Glutamatergic neuron (in vitro differentiated cells): Measurements from ENCODE around the gene RPRD1A. TPM values are rescaled to one million over a fixed set of nuclear protein-coding genes. Genes with fewer than 3 reads are reported as not detected.

Experiments
- DNase-seq: peaks from one replicate; pipeline ENCODE4 v3.0.0; 2022
- H3K27ac Mint-ChIP-seq: one replicate; pipeline ENCODE4 v1.8.0; 2020; ENCODE audit warnings: mild to moderate bottlenecking, mixed read lengths, inconsistent platforms; ENCODE audit not compliant: unreplicated experiment
- H3K27me3 Mint-ChIP-seq: one replicate; pipeline ENCODE4 v1.8.0; 2020; ENCODE audit warnings: mild to moderate bottlenecking, moderate library complexity, mixed read lengths, inconsistent platforms; ENCODE audit not compliant: unreplicated experiment
- H3K36me3 Mint-ChIP-seq: one replicate; pipeline ENCODE4 v1.8.0; 2020; ENCODE audit warnings: mild to moderate bottlenecking, mixed read lengths, inconsistent platforms; ENCODE audit not compliant: unreplicated experiment
- H3K4me1 Mint-ChIP-seq: one replicate; pipeline ENCODE4 v1.8.0; 2020; ENCODE audit warnings: mild to moderate bottlenecking, low read depth, mixed read lengths, inconsistent platforms; ENCODE audit not compliant: unreplicated experiment
- H3K4me3 Mint-ChIP-seq: one replicate; pipeline ENCODE4 v1.8.0; 2020; ENCODE audit warnings: mild to moderate bottlenecking, mixed read lengths, inconsistent platforms; ENCODE audit not compliant: unreplicated experiment
- H3K9me3 Mint-ChIP-seq: one replicate; pipeline ENCODE4 v1.8.0; 2020; ENCODE audit warnings: mild to moderate bottlenecking, moderate library complexity, mixed read lengths, inconsistent platforms; ENCODE audit not compliant: unreplicated experiment
- CTCF ChIP-seq: fragments of 200-600 bp; sonication (generic); IDR thresholded peaks from one replicate; pipeline ENCODE4 v1.5.0; 2021; ENCODE audit not compliant: partially characterized antibody, unreplicated experiment
- total RNA-seq: library from RNA; stranded (reverse); fragmentation: NEBNext Ultra II Directional; extraction: Animal tissue kit (Norgen Biotek cat#: 25700); gene quantifications from one replicate; pipeline ENCODE4 v1.2.1, GENCODE V29; 2021; ENCODE audit not compliant: unreplicated experiment

RPRD1A gene
- total RNA-seq, 1 donor from 2014 or later = 68.8 TPM

- Mint-ChIP-seq H3K9me3 (no peaks in the 10 kb centered on the region), H3K4me3 (no peak overlapping the region), H3K36me3 (no peaks in the 10 kb centered on the region), H3K4me1 (no peaks in the 10 kb centered on the region), H3K27ac (no peak overlapping the region), H3K27me3 (peaks cover 1% of the 10 kb centered on the region)
- no peak for TF ChIP-seq CTCF
- DNase-seq = no peak
Measured at GRCh38 chr18:36006997-36007396, 60.4 kb downstream of the RPRD1A start.

GRCh38 chr18:35999925-36000324 is 67.4 kb downstream of the RPRD1A start:
- Mint-ChIP-seq H3K36me3 (no peaks in the 10 kb centered on the region), H3K9me3 (peaks cover 3% of the 10 kb centered on the region), H3K27ac (no peak overlapping the region), H3K4me1 (no peaks in the 10 kb centered on the region), H3K27me3 (no peaks in the 10 kb centered on the region), H3K4me3 (no peak overlapping the region)
- TF ChIP-seq CTCF = no peak
- DNase-seq = no peak

GRCh38 chr18:35998967-35999366 is 68.4 kb downstream of the RPRD1A start:
- TF ChIP-seq CTCF = peak; percentile 64

GRCh38 chr18:35993013-35993412 is 74.3 kb downstream of the RPRD1A start:
- Mint-ChIP-seq H3K36me3 (no peaks in the 10 kb centered on the region), H3K9me3 (no peaks in the 10 kb centered on the region), H3K4me1 (peaks cover 7% of the 10 kb centered on the region), H3K27me3 (no peaks in the 10 kb centered on the region), H3K4me3 (no peak overlapping the region), H3K27ac (no peak overlapping the region)
- DNase-seq = no peak
- no peak for TF ChIP-seq CTCF

More at GRCh38 chr18:35998967-35999366, 68.4 kb downstream of the RPRD1A start:
- Mint-ChIP-seq H3K4me1 (no peaks in the 10 kb centered on the region), H3K36me3 (no peaks in the 10 kb centered on the region), H3K27me3 (no peaks in the 10 kb centered on the region), H3K9me3 (peaks cover 3% of the 10 kb centered on the region), H3K4me3 (no peak overlapping the region), H3K27ac (no peak overlapping the region)
- no peak for DNase-seq

- no peaks in the 10 kb centered on the region for H3K36me3 Mint-ChIP-seq
- DNase-seq = no peak
- H3K9me3 Mint-ChIP-seq = no peaks in the 10 kb centered on the region
- H3K27ac Mint-ChIP-seq = no peak overlapping the region
- no peak overlapping the region for H3K4me3 Mint-ChIP-seq
- peaks cover 7% of the 10 kb centered on the region for H3K4me1 Mint-ChIP-seq
- no peak for TF ChIP-seq CTCF
- H3K27me3 Mint-ChIP-seq = no peaks in the 10 kb centered on the region
Measured at GRCh38 chr18:35991696-35992095, 75.7 kb downstream of the RPRD1A start.
